Skeletal muscle tissue (tissue), 4 donors: ENCODE measurements around the gene PROZ. TPM values are rescaled to one million over a fixed set of nuclear protein-coding genes. Genes with fewer than 3 reads are reported as not detected.

Experiments
- H3K27ac ChIP-seq: one replicate; pipeline ENCODE4 v1.7.0; 2013; ENCODE audit warnings: mild to moderate bottlenecking, low read depth, low read length, inconsistent platforms
- H3K27me3 ChIP-seq, 3 donors: one replicate each; pipeline ENCODE4 v1.7.0; 2013; ENCODE audit warnings: low read length in 3 of 3; ENCODE audit not compliant: control insufficient read depth in 3 of 3, insufficient read depth in 3 of 3
- H3K36me3 ChIP-seq, 3 donors: one replicate each; pipeline ENCODE4 v1.7.0; 2013; ENCODE audit warnings: low read length in 3 of 3; ENCODE audit not compliant: control insufficient read depth in 3 of 3, insufficient read depth in 3 of 3
- H3K4me1 ChIP-seq, 3 donors: one replicate each; pipeline ENCODE4 v1.7.0; 2013; ENCODE audit warnings: low read length in 3 of 3, mild to moderate bottlenecking in 3 of 3; ENCODE audit not compliant: control insufficient read depth in 3 of 3, insufficient read depth in 3 of 3
- H3K4me3 ChIP-seq, 3 donors: one replicate each; pipeline ENCODE4 v1.7.0; 2013; ENCODE audit warnings: low read length in 3 of 3
- H3K9ac ChIP-seq, 3 donors: one replicate each; pipeline ENCODE4 v1.7.0; 2013; ENCODE audit warnings: low read length in 3 of 3, mild to moderate bottlenecking in 3 of 3, moderate library complexity in 2 of 3, low read depth in 1 of 3
- H3K9me3 ChIP-seq, 3 donors: one replicate each; pipeline ENCODE4 v1.7.0; 2013; ENCODE audit warnings: low read length in 3 of 3; ENCODE audit not compliant: control insufficient read depth in 3 of 3
- total RNA-seq: library from RNA; depleted of rRNA; stranded (reverse); fragments of >200 nt; gene quantifications from one replicate; pipeline ENCODE4 v1.2.3, GENCODE V29; 2014
- donor health status: Osteomylitis.

PROZ gene
- total RNA-seq, 1 donor from 2014 or later = not detected

DNA sequence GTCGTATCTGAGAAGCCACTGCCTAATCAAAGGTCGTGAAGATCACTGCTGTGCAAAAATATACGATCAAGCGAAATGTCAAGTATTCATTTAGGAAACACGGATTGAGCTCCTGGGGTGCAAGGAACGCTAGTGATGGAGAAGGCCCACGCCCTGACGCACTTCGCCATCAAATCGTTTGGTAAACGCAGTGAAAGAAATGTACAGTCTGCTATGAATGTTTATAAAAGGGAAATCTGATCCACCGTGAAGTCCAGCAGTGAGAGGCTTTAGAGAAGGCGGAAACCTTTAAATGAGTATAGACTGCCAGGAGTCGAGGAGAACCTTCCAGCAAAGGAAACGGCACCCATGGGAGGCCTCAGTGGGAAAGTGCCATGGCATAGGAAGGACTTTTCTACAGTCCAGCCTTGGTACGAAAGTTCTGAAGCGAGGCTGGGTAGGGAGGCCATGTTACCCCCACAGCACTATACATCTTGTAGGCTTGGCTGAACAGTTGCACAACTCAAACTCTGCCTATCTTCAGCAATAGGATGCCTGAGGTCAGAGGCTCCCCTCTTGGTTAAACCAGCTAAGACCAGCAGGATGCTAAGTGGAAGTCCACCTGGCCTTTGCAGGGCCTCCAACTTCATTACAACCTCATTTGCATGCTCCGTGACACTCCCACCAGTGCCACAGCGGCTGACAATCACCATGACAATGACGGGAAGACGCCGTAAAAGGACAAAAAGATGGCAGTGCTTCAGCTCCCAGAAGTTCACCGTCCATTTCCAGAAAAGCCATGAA is 29.6 kb downstream of the PROZ start:
- H3K9ac ChIP-seq = no peak overlapping the region

GRCh38 chr13:113190181-113190580 is 31.7 kb downstream of the PROZ start:
- Histone ChIP-seq H3K27me3 (no peaks in the 10 kb centered on the region), H3K9me3 (no peaks in the 10 kb centered on the region), H3K4me1 (peaks cover 0 to 4% (median 0%) of the 10 kb centered on the region in 3 donors), H3K27ac (no peak overlapping the region), H3K36me3 (peaks cover 32 to 57% (median 57%) of the 10 kb centered on the region in 3 donors), H3K9ac (no peak overlapping the region), H3K4me3 (no peak overlapping the region)

More for the DNA sequence above, 29.6 kb downstream of the PROZ start:
- Histone ChIP-seq H3K27me3 (no peaks in the 10 kb centered on the region), H3K4me3 (no peak overlapping the region), H3K4me1 (peaks cover 0 to 4% (median 0%) of the 10 kb centered on the region in 3 donors), H3K9me3 (no peaks in the 10 kb centered on the region), H3K27ac (no peak overlapping the region), H3K36me3 (peaks cover 25 to 58% (median 52%) of the 10 kb centered on the region in 3 donors)

- Histone ChIP-seq H3K4me3 (no peak overlapping the region), H3K9ac (no peak overlapping the region), H3K4me1 (peaks cover 0 to under 1% (median 0%) of the 10 kb centered on the region in 3 donors), H3K27me3 (no peaks in the 10 kb centered on the region), H3K36me3 (peaks cover 41 to 67% (median 62%) of the 10 kb centered on the region in 3 donors), H3K9me3 (no peaks in the 10 kb centered on the region), H3K27ac (no peak overlapping the region)
Observed at GRCh38 chr13:113192279-113192678, 33.8 kb downstream of the PROZ start.

DNA sequence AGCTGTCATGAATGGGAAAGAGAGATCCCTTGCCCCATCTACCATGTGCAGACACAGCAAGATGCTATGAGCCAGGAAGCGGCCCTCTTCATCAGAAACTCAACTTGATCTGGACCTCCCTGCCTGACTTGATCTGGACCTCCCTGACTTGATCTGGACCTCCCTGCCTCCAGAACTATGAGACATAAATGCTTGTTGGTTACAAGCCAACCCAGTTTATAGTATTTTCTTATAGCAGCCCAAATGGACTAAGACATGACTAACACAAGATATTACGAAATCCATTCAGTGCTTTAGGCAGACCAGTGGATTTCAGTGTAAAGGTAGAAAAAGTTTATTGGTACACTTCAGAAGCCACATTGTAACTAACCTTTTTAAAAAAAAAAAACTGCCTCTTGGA is 34.5 kb downstream of the PROZ start:
- no peaks in the 10 kb centered on the region for H3K9me3 ChIP-seq
- no peak overlapping the region for H3K9ac ChIP-seq
- peaks cover 46 to 69% (median 68%) of the 10 kb centered on the region in 3 donors for H3K36me3 ChIP-seq
- H3K27me3 ChIP-seq = no peaks in the 10 kb centered on the region
- H3K27ac ChIP-seq = no peak overlapping the region
- no peaks in the 10 kb centered on the region for H3K4me1 ChIP-seq
- H3K4me3 ChIP-seq = no peak overlapping the region

- H3K4me3 ChIP-seq = no peak overlapping the region
- H3K9me3 ChIP-seq = no peaks in the 10 kb centered on the region
- H3K27me3 ChIP-seq = no peaks in the 10 kb centered on the region
- no peak overlapping the region for H3K9ac ChIP-seq
- no peak overlapping the region for H3K27ac ChIP-seq
- peaks cover 46 to 78% (median 75%) of the 10 kb centered on the region in 3 donors for H3K36me3 ChIP-seq
- H3K4me1 ChIP-seq = no peaks in the 10 kb centered on the region
Observed at GRCh38 chr13:113195360-113195759, 36.9 kb downstream of the PROZ start.

- Histone ChIP-seq H3K27ac (no peak overlapping the region), H3K9me3 (no peaks in the 10 kb centered on the region), H3K36me3 (peaks cover 38 to 67% (median 66%) of the 10 kb centered on the region in 3 donors), H3K9ac (no peak overlapping the region), H3K4me3 (no peak overlapping the region), H3K27me3 (no peaks in the 10 kb centered on the region), H3K4me1 (no peaks in the 10 kb centered on the region)
Observed at GRCh38 chr13:113196970-113197737, 38.7 kb downstream of the PROZ start.

DNA sequence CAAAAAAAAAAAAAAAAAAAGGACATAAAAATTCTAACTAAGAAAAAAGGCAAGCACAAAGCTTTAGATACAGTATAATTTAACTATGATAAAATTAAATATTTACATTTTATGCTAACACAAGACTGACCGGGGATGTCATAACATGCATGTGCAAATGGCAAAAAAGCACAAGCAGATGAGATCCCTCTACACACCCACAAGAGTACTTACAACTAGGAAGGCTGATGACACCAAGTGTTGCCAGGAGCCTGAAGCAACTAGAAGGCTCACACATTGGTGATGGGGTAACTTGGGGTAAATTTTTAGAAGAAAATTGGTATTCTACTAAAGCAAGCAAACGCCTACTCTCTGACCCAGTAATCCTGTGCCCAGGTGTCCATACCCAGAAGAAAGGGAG is 43.4 kb downstream of the PROZ start:
- no peak overlapping the region for H3K4me3 ChIP-seq
- no peaks in the 10 kb centered on the region for H3K27me3 ChIP-seq
- peaks cover 18 to 47% (median 36%) of the 10 kb centered on the region in 3 donors for H3K36me3 ChIP-seq
- H3K27ac ChIP-seq = no peak overlapping the region
- H3K9me3 ChIP-seq = no peaks in the 10 kb centered on the region
- H3K4me1 ChIP-seq = peaks cover 24 to 40% (median 28%) of the 10 kb centered on the region in 3 donors
- H3K9ac ChIP-seq = no peak overlapping the region

GRCh38 chr13:113202912-113203311 is 44.5 kb downstream of the PROZ start:
- Histone ChIP-seq H3K4me1 (peaks cover 32 to 51% (median 36%) of the 10 kb centered on the region in 3 donors), H3K9ac (no peak overlapping the region), H3K4me3 (no peak overlapping the region), H3K27ac (no peak overlapping the region), H3K27me3 (no peaks in the 10 kb centered on the region), H3K36me3 (peaks cover 8 to 36% (median 27%) of the 10 kb centered on the region in 3 donors), H3K9me3 (no peaks in the 10 kb centered on the region)

DNA sequence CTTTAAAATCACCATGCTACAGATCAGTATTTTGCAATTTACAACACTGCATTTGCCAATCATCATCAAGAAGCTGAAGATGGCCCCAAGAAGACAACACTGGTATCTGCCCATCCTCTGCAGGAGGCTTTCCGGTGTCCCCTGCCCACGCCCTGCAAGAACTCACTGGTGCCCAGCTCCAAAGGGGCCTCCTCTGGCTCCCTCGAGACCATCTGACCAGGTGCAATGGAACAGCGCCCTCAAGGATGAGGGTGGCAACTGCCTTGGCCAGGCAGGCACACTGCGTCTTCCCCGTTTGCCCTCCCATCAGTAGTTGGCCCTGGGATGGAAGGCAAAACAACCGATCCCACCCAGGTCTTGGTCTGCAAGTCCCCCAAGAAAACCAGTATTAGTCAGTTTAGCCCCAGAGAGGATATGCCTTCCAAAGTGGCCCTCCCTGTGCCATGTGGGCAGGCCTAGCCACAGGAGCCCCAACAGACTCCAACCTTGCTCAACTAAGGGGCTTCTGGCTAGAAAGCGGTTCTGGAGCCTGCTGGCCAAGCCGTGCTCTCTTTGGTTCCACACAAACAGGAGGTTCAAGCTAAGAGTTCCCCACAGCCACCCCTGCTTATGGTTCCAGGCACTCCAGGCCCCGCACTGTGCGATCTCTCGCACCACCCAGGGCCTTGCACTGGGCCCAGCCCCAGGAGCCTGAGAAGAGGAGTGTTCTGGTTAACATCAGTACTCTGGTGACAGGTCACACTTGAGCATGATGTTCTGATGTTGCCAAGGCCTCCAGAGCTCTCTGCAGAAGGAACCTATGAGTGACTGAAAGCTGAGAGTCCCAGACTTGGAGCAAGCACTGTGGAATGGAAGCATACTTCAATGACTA is 45.3 kb downstream of the PROZ start:
- peaks cover 32 to 56% (median 38%) of the 10 kb centered on the region in 3 donors for H3K4me1 ChIP-seq

More for the DNA sequence above, 45.3 kb downstream of the PROZ start:
- Histone ChIP-seq H3K9me3 (no peaks in the 10 kb centered on the region), H3K27ac (no peak overlapping the region), H3K9ac (no peak overlapping the region), H3K4me3 (no peak overlapping the region), H3K36me3 (peaks cover 8 to 31% (median 22%) of the 10 kb centered on the region in 3 donors), H3K27me3 (no peaks in the 10 kb centered on the region)
